GM12801 (cell line): ENCODE results near the gene PATE1.

Experiments
- CTCF ChIP-seq: IDR thresholded peaks from one replicate; pipeline ENCODE4 v1.5.1; 2011; ENCODE audit warnings: control low read depth; ENCODE audit not compliant: insufficient read length; ENCODE audit errors: extremely low read depth

Gene PATE1

GRCh38 chr11:125790825-125791224, 44.7 kb downstream of the PATE1 start:
- no peak for TF ChIP-seq CTCF

GRCh38 chr11:125797641-125798040, 51.6 kb downstream of the PATE1 start:
- TF ChIP-seq CTCF: no peak
